ENCODE measurements around the gene ARIH1. TPM values are rescaled to one million over a fixed set of nuclear protein-coding genes. Genes with fewer than 3 reads are reported as not detected.

The ARIH1 gene
- total and polyA plus RNA-seq, 2 of the 4 experiments (the other 2 are of a cell fraction) = 24.0 to 41.2 TPM

DNA sequence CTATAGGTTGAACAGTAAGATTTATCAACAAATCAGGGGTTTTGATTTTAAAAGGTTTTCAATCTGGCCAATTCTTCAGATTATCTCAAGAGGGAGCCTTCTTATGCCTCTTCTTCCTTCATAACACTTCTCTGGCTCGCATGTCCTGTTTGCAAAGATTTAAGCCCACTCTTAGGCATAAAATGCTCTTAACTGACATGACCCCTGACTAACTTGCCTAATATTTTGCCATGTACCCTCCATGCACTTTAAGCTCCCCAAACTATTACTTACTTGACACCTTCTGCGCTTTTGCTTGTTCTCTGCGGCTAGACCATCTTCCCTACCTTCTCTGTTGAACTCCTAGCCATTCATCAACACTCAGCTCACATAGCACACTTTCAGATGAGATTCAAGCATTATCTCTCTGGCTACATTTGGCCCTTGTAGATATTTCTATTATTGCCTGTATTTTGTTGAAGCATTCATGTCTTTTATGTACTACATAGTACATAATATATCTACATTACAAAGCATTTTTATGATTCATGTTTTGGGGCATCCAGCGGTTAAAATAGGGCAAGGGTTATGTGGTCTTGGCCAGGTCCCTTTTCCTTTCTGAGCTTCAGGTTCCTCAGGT is 1.0 kb upstream of the ARIH1 start:
- BruUV-seq (replicated peaks) = no TSS peak

More for the DNA sequence above, 1.0 kb upstream of the ARIH1 start:
- peak overlapping the region; percentile 94 to 99 for H4K8ac ChIP-seq (ENCODE audit: low read depth in 2 of 2, low read length in 2 of 2)
- peak overlapping the region; percentile 91; the same call in 1 of the 2 replicates for H3K18ac ChIP-seq (ENCODE audit: low read depth, low read length)
- peaks cover 33% of the 10 kb centered on the region for H4K20me1 ChIP-seq (ENCODE audit: insufficient read depth, low read length)
- no peak overlapping the region for H2AK9ac ChIP-seq (replicated peaks; ENCODE audit: low read depth, low read length, poor library complexity)
- no peaks in the 10 kb centered on the region for H3K9me1 ChIP-seq (ENCODE audit: insufficient read depth, low read length)
- H3K14ac ChIP-seq (replicated peaks; ENCODE audit: low read depth, low read length) = peak overlapping the region; percentile 87
- peak overlapping the region; percentile 76; the same call in 1 of the 2 replicates for H2AK5ac ChIP-seq (ENCODE audit: low read depth, low read length)
- H2BK5ac ChIP-seq (ENCODE audit: low read depth, low read length, poor library complexity, severe bottlenecking) = peak overlapping the region; percentile 98
- ATAC-seq (ENCODE audit: low read depth) = no peak
- in situ Hi-C loops (cut with MboI; ENCODE audit: low sequenced_read_pairs) (no loop called here), dilution Hi-C loops (cut with HindIII; ENCODE audit: low sequenced_read_pairs, unreplicated experiment) (no loop called here), intact Hi-C loops (cut with micrococcal nuclease) (loop anchor here (5.0 kb wide), 1 partner anchor 114 kb away; no protein-coding TSS in a partner anchor)
- H3K9ac ChIP-seq (ENCODE audit: low read depth, low read length) = peak overlapping the region; percentile 98
- ChIA-PET POLR2A (ENCODE audit: unreplicated experiment) (no interaction called here), CTCF (interaction anchor here (1.1 to 1.2 kb wide), 3 partner anchors 18 to 160 kb away, joined by 3 read pairs; no protein-coding TSS in a partner anchor)
- H3K79me1 ChIP-seq (ENCODE audit: low read depth in 1 of 2, low read length in 2 of 2) = peaks cover 0 to 20% of the 10 kb centered on the region in 2 experiments; a peak in 3 of 4 replicates
- no peak overlapping the region for H2BK20ac ChIP-seq (ENCODE audit: low read depth, low read length)
- peak overlapping the region; percentile 96 for H4K5ac ChIP-seq (ENCODE audit: low read depth, low read length)
- TF ChIP-seq MAFK (IDR thresholded peaks at IDR 0.05; ENCODE audit: low read depth, low read length) = no peak
- no peak for TF ChIP-seq BHLHE40 (IDR thresholded peaks at IDR 0.05; ENCODE audit: low read depth, low read length)
- TF ChIP-seq, protein P1, sequence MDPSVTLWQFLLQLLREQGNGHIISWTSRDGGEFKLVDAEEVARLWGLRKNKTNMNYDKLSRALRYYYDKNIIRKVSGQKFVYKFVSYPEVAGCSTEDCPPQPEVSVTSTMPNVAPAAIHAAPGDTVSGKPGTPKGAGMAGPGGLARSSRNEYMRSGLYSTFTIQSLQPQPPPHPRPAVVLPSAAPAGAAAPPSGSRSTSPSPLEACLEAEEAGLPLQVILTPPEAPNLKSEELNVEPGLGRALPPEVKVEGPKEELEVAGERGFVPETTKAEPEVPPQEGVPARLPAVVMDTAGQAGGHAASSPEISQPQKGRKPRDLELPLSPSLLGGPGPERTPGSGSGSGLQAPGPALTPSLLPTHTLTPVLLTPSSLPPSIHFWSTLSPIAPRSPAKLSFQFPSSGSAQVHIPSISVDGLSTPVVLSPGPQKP (IDR thresholded peaks at IDR 0.05; ENCODE audit: borderline replicate concordance, low read depth, low read length) = no peak
- TF ChIP-seq RFX5 (IDR thresholded peaks at IDR 0.05; ENCODE audit: low read depth, low read length) = no peak
- TF ChIP-seq, protein P2, sequence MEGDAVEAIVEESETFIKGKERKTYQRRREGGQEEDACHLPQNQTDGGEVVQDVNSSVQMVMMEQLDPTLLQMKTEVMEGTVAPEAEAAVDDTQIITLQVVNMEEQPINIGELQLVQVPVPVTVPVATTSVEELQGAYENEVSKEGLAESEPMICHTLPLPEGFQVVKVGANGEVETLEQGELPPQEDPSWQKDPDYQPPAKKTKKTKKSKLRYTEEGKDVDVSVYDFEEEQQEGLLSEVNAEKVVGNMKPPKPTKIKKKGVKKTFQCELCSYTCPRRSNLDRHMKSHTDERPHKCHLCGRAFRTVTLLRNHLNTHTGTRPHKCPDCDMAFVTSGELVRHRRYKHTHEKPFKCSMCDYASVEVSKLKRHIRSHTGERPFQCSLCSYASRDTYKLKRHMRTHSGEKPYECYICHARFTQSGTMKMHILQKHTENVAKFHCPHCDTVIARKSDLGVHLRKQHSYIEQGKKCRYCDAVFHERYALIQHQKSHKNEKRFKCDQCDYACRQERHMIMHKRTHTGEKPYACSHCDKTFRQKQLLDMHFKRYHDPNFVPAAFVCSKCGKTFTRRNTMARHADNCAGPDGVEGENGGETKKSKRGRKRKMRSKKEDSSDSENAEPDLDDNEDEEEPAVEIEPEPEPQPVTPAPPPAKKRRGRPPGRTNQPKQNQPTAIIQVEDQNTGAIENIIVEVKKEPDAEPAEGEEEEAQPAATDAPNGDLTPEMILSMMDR (conservative IDR thresholded peaks at IDR 0.05; ENCODE audit: low read depth, low read length) = peak; percentile 46
- TF ChIP-seq FOS (IDR thresholded peaks at IDR 0.05; ENCODE audit: low read depth, low read length) = no peak
- DNase-seq = peak; percentile 53
- H3K36me3 ChIP-seq (ENCODE audit: control insufficient read depth, insufficient read depth, low read length) = peaks cover 3% of the 10 kb centered on the region; the same call in 1 of the 2 replicates
- H3K27me3 ChIP-seq (ENCODE audit: control insufficient read depth, insufficient read depth, low read length) = no peaks in the 10 kb centered on the region
- H3K4me2 ChIP-seq (ENCODE audit: low read depth, low read length) = peak overlapping the region; percentile 89
- peak overlapping the region; percentile 28 for H2BK120ac ChIP-seq (ENCODE audit: low read depth, low read length)
- H4K91ac ChIP-seq (ENCODE audit: insufficient read depth, low read depth, low read length) = peak overlapping the region; percentile 97; the same call in 1 of the 2 replicates
- peak overlapping the region; percentile 10; the same call in 1 of the 3 replicates for H2BK15ac ChIP-seq (ENCODE audit: low read depth, low read length)
- peak overlapping the region; percentile 98 for H3K27ac ChIP-seq (ENCODE audit: insufficient read depth, low read length)
- WGBS, 2 experiments (ENCODE audit: extremely low coverage in 2 of 2, insufficient read length in 1 of 2) = 30% methylated on average over 3 of the region's 4 CpGs; no CpG with 5 or more reads in 1 of the 2 experiments
- H3K4me1 ChIP-seq (ENCODE audit: control insufficient read depth, insufficient read depth, low read length) = peaks cover 2% of the 10 kb centered on the region
- no peaks in the 10 kb centered on the region for H3K9me3 ChIP-seq (ENCODE audit: control insufficient read depth, insufficient read depth, low read length)
- peak overlapping the region; percentile 99 for H2AFZ ChIP-seq (replicated peaks; ENCODE audit: low read length, poor library complexity)
- H3K4me3 ChIP-seq (ENCODE audit: insufficient read depth, low read depth, low read length) = peak overlapping the region; percentile 97
- H3K56ac ChIP-seq (ENCODE audit: extremely low read depth, insufficient read depth, low read length) = peak overlapping the region; percentile 86
- peak overlapping the region; percentile 86; the same call in 1 of the 2 replicates for H3K4ac ChIP-seq (ENCODE audit: low read depth, low read length)
- H3K23ac ChIP-seq (ENCODE audit: low read depth, low read length) = peak overlapping the region; percentile 34; the same call in 1 of the 2 replicates

Data from IMR-90 (cell line).